GM21619 (cell line): ENCODE data around the gene NUDT1.

Source experiments
- ATAC-seq: cut with Tn5 transposase; IDR thresholded peaks from one replicate; pipeline ENCODE4 v1.9.1; 2021; ENCODE audit not compliant: unreplicated experiment

Gene NUDT1

DNA sequence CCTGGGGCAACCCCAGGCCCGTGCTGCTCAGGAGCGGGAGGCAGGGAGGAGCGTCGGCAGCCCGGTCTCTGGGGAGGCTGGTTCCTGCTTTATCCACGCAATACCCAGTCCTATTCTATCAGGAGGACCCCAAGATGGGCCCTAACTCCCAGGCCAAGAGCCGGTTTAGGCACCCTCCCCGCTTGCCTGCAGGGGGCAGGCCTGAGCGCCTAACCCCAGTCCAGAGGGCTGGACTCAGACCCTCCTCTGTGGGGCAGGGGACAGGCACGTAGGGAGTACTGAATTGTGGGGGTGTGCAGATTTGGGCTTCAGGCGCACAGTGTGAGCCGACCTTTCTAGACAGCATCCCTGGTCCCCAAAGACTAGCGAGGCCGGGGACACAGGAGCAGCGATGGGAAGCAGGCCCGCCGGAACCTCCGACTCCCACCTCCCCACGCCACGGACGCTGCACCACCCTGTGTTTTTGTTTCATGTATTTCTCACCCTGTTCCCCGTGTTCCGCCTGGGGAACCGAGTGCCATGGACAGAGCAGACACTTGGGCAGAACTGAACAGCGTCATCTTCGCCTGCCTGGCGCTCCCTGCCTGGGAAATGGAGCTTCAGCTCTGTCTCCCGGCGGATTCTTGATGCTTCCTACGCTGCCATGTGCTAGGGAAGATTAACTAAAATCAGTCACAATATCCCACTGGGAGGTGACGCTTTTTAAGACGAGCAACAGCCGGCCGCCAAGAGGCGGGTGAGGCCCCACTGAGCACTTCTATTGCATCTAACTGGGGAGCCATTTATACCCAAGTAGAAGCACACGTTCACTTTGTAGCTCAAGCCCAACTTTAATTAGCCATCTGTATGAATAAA is 5.3 kb downstream of the NUDT1 start:
- no peak for ATAC-seq

DNA sequence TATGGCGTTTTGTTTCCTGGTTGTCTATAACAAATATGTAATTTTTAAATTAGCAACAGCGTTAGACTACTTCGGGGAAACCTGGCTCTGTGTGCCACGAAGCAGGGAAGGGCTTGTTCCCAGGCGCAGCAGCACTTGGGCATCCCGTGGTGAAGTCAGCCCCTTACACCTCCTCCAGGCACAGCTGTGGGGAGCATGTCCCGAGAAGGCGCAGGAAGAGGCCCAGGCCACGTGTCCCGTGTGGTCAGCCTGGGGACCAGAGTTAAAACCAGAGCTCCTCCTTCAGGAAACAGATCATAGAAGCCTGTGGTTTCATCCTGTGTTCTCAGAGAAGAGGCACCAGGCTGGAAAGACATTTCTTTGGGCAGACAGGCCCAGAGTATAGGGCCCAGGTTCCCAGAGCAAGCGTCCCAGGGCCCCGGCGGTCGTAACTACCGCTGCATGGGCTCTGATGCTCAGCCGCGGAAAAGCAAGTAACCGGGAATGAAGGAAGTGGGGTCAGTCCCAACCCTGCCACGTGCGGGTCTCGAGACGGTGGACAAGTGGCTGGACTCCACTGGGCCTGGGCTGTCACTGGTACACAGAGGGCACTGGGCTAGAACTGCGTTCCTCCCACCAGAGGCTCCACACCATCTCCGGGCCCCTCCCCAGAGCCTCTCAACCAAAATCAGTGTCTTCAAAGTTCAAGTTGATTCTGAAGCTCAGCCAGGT is 7.1 kb downstream of the NUDT1 start:
- ATAC-seq = peak; percentile 65

DNA sequence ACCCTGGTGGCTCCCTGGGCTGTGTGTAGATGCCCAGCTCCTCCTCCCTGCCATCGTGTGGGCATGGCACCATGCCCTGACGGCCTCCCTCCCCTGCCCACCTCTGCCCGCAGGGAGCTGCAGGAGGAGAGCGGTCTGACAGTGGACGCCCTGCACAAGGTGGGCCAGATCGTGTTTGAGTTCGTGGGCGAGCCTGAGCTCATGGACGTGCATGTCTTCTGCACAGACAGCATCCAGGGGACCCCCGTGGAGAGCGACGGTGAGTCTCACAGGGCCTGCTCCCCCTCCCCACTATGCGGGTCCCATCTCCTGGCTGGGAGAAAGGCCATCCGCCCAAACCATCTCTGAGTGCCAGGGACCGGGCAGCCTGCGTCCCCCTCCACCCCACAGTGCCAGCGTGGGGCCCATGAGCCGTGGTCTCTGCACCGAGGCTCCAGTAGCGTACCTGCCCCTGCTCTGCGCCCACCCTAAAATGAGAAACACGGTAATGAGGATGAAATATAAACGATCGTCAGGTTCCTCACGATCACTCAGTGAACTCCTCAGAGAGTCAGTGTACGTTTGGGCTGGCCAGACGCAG is 7.8 kb downstream of the NUDT1 start:
- no peak for ATAC-seq

DNA sequence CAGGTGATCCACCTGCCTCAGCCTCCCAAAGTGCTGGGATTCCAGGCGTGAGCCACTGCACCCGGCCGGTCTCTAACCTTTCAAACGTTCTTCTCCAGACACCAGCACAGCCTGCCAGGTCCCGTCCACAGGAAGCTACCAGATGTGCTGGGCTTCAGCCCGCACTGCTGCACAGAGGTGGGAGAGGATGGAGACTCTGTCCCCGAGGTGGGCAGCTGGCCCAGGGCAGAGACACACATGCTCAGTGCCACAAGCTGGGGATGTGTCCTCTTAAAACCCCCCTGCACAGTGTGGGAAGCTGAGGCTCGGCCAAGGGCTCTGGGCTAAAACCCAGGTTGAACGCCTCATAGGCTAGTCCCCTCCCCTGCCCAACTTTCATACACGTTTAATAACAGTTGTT is 9.4 kb downstream of the NUDT1 start:
- ATAC-seq = no peak

DNA sequence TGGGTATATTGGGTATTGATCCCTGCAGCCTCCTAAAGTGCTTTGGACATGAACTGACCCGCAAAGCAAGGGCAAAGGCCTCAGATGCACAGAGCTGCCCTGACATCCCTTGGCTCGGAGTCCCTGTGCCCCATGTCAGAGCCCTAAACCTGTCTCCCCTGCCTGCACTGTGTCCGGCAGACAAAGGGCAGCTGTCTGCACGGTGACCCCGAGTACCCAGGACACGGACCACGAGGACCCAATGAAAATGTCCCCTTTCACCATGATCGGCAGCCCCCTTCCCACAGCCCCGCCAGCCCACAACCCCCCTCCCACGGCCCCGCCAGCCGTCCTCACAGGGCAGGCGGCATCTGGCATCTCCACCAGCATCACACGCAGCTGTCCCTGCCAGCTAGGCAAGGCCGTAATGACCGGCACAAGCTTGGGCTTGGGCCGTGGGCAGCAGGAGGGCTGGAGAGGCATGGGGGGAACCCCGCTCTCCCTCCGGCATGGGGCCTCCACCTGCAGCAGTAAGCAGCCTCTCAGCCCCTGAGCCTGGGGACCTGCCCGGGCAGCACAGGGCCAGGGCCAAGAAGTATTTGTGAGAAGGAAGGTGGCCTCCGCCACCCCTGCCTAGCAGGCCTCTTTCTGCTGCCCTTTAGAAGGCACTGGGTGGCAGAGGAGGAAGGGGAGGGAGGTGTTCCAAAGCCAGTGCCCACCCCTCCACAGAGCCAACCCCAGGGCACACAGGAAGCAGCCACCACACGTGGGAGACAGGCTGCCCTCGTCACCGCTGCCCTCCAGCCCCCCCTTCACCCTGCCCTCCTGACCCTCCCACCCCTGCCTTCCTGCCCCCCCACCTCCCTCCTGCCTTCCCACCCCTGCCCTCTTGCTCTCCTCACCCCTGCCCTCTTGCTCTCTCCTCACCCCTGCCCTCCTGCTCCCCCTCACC is 10.1 kb downstream of the NUDT1 start:
- no peak for ATAC-seq

DNA sequence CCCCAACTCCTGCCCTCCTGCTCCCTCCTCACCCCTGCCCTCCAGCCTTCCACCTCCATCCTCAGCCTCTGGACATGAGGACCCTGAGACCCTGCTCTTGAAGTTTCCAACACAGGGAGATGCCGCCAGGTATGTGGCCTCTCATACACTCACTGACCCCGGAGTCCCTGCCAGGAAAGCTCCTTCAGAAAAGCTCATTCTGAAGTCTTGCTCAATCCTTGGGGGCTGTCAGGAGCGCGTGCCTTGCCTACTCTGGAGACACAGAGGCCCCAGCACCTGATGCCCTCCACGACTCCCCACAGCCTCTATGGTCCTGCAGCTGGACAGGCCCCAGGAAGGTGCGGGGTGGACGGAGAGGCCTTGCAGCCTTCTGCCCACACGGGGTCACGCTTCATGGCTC is 11.0 kb downstream of the NUDT1 start:
- no peak for ATAC-seq

DNA sequence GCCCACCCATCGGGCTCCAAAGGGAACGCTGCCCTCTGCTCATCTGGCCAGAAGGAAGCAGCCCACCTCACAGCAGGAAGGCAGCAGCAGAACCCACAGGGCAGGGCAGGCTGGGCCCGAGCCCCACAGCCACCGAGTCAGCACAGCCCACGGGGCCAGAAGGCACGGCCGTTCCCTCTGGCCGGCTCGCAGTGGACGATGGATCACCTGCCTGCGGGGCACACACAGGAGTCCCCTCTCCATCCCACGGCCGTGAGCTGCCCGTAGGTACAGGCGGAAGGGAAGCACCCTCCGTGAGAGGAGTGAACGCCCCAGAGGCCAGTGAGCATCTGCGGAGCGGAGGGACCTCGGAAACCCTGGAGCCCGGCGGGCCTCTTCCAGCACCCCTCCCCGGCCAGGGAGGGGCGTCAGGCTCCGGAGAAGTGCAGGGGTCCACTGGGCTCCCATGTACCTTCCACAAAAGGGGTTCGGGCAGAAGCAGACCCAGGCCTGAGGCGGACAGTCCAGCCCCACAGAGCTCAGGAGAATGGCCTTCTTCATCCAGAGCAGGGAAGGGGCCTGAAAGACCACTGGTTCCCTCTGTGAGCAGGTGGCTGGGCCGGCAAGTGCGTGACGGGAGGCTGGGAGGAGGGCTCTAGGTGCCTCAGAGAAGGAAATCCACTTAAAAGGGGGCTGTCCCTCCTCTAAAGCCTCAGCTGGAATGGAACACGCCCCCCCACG is 11.7 kb downstream of the NUDT1 start:
- no peak for ATAC-seq

DNA sequence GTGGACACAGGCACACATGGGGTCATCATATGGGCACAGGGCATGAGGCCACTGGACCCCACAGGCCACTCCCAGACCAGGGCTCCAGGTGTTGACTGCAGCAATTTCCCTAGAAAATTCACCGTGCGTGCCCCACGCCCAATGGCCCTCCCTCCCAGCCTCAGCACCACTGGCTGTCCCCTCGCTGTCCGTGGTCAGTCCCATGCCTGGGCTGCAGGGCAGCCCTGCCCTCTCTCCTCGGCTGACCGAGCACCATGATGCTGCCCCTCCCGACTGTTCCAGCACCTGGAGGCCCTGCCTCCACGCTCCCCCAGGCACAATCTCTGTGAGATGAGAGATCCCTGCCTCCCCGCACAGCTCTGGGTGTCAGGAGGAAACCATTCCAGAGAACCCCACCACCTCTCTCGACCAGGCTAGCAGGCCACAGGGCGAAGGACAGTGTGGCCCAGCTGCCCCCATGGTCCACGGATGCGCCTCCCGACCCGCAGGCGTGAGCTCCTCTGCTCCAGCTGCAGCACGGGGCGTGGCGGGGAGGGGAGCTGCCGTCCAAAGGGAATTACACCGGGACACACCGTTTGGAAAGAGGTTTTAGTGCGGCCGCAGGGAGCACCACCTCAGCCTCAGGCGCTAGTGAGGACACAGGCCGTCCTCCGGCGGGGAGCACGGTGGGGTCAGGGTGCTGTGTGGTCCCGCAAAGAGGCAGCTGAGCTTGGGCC is 12.6 kb downstream of the NUDT1 start:
- no peak for ATAC-seq

DNA sequence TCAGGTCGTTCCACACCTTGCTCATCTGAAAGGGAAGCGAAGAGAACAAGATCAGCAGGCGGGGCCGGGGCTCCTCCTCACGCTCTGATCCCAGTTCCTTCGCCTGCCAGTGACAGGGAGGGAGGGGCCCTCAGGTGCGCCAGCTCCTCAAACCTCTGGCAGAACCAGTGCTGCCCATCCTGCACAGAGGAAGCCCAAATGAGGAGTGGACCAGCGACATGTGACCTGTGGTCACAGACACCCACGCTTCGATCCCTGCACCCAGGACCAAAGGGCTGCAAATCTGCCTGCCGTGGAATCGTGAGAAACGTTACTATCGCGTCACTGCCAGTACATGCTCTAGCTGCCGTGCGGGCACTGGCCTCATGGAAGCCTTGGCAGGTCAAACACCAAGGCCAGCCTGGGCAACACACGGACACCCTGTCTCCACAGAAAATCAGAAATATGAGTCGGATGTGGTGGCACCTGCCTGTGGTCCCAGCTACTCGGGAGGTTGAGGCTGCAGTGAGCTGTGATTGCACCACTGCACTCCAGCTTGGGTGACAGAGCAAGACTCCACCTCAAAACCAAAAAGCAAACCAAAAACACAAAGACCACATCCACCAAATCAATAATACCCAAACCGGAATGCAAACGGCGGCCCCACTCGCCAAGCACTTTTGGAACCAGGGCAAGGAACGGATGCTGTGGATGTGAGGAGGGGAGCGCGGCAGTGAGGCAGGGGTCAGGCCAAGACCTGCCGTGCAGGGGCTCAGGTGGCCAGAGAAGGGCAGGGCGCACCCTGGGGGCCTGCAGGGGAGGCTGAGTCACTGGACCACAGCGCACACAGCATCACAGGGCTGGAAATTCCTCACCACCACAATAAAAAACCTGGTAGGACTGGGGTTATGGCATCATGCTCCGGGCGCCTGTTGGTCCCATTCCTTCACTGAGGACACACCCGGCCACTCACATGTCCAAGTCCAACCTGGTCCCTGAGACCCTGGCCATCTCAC is 13.4 kb downstream of the NUDT1 start:
- ATAC-seq = no peak

DNA sequence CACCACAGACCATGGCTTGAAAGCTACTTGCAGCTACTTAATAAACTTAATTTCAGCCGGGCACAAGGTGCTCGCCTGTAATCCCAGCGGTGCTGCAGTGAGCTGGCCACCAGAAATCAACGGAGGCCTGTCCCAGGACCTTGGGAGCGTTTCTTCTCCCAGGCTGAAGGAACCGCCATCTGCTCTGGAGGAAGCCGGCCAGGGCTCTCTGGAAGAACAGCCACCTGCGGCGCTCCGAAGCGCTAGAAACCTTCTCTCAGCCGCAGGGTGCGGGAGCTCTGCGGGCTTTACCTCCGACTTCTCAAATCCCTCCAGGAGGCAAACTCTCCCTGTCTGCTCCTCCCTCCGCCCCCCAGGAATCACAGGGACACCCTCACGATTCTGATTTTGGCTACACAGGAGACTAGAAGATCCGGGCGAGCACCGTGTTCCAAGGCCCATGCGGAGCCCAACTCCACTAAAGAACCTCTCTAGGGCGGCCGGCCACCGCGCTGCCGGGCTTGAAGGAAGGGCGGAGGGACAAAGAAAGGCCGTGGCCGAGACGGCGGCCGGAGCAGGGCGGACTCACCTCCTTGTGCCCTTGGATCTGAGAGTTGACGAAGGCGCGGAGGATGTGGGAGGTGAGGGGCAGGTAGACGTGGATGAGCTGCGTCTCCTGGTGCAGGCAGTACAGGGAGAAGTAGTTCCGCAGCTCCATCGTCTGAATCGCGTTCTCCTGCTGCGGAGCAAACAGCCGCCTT is 14.4 kb downstream of the NUDT1 start:
- no peak for ATAC-seq

DNA sequence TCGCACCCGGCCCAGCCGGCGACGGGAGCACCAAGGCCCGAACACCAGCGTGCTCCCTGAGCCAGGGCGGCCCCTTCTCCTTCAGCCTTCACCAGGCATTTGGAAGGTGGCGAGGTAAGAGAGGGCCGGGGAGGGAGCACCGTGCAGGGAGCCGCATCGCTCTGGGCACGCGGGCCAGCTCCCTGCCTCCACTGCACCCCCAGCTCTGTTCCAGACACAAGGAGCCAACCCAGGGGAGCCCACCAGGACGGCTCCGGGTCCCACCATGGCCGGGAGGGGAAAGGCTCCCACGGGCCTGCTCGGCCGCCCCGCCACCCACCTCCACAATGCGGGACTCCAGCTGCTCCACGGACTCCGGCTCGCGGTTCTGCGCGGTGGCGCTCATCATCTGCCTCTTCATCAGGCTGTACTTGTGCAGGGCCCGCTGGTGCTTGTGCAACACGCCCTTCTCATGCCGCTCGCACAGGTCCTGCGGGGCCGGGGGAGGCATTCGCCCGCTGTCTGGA is 15.1 kb downstream of the NUDT1 start:
- no peak for ATAC-seq

DNA sequence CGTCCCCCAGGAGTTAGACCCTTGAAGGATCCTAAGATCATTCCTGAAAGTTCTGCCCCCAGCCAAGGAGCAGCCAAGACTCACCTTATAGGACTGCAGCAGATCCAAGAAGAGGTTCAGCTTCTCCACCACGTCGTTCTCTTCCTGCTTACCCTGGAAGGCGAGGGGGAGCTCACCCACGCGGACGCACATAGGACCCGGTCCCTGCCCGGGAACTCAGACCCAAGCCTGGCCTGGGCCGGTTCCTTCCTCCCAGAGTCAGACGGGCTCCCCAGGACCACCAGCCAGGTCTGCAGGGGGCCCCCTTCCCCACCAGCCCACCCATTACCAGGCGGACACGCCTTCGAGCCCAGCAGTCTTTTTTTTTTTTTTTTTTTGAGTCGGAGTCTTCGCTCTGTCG is 15.6 kb downstream of the NUDT1 start:
- no peak for ATAC-seq

DNA sequence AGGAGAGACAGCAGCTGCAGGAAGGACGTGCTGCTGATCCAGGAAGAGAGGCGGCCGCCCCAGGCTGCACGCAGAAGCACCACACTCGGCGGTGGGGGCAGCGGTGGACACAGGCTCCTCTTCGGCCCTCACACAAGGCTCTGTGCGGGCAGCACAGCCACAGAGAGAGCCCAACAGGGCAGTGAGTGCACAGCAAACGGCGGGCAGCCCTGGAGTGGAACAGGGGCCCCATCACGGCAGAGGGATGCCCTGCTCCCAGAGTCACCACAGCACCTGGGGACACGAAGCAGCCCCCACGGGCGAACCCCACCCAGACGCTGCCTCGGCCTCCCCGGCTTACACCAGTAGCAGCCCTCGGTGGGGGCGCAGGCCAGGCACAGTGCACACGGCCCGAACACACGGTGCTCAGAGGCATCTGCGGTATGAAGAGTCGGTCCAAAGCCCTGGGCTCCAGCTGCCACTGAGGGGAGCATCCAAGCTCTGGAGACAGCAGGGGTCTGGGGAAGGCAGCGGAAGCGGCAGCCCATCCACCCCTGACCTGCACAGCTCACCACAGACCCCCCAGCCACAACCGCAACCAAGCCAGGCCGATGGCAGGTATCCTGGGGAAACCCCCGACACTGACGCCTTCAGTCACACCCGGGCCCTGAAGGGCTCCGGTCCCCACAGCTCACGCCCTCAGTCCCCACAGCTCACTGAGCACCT is 16.8 kb downstream of the NUDT1 start:
- ATAC-seq = peak; percentile 63

DNA sequence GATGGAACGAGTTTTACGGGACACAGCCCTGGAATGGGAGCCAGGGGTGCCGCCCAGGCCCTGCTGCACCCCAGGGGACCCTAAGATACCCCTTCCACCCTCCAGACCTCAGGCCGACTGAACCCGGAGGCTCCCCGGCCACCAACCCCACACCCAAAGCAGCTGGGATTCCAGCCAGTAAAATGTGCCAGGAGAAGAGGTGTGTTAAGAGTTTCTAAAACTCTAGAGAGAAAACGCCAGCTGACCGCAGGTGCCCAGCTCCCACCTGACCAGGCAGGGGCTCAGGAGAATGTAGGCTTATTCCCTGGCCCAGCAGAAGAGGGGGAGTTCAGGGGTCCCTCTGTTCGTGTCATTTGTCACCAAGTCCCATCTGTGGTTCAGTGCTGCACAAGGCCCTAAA is 17.5 kb downstream of the NUDT1 start:
- peak; percentile 5 for ATAC-seq

DNA sequence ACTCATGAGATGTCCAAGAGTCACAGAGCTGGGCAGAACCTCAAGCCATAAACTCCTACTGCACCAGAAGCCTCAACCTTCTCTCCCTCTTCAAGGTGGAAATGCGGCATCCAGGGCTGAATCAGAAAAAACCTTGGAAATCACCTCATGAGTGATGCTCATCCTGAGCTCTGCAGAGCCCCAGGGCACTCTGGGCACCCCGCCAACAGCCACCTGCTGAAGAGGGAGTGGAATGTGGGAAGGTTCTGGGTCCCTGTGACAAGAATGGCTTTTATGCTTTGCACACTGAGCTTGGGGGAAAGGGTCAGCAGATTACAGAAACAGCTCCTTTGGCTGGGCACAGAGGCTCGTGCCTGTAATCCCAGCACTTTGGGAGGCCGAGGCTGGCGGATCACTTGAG is 18.8 kb downstream of the NUDT1 start:
- ATAC-seq = no peak

DNA sequence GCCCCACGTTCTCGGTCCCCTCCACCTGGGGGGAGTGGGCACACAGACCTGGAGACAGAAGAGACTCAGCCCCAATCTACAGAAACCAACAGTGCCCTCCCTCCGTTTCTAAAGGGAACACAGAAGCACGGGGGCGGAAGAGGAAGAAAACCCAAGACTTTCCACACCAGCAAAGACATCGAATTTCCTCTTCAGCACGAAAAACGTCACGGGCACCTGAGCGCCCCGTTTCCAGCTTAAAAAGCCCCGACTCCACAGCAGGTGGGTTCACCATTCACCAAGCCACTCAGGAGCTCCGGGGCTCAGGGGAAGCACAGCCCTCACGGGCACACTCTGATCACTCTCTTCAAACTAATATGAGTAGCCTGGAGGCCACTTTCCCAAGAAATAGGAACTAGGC is 19.6 kb downstream of the NUDT1 start:
- no peak for ATAC-seq

DNA sequence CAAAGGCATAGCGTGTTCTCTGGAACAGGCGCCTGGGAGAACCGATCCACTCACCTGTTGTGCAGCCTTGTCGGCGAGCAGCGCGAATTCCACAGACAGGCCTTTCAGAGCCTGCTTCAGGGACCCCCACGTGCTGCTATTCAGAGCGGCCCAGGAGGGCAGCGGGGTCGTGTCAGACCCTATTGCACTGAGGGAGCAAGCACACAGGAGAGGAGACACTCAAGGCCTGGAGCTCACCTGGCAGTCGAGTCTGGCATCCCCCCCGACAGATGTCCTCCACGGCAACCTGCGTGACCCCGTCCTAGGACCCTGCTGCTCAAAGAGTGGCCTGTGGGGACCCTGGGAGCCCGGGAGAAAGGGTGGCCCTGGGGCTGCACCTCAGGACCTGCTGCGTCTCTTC is 21.1 kb downstream of the NUDT1 start:
- ATAC-seq = no peak
